ENCODE results near the gene GTF2B.

- TF ChIP-seq CTCF (conservative IDR thresholded peaks at IDR 0.05; ENCODE audit: low read depth, low read length): no peak
- TF ChIP-seq EZH2 (IDR thresholded peaks at IDR 0.05; ENCODE audit: borderline replicate concordance, low read depth, low read length, poor library complexity, severe bottlenecking): no peak
These were observed 2.6 kb downstream of the GTF2B start for GRCh38 chr1:88888750-88889149.
